CD14-positive monocyte (primary cell): ENCODE results near the gene TTC39B. TPM values are rescaled to one million over a fixed set of nuclear protein-coding genes. Genes with fewer than 3 reads are reported as not detected.

Experiments
- DNase-seq, 3 donors: peaks; one replicate each; pipeline ENCODE4 v3.0.0-alpha.2; 2011 to 2022
- H2AFZ ChIP-seq: 2 replicates; pipeline ENCODE4 v1.6.0; 2012; ENCODE audit warnings: mild to moderate bottlenecking, low read depth, low read length, inconsistent platforms; ENCODE audit not compliant: insufficient read depth, poor library complexity, severe bottlenecking
- H3K27ac ChIP-seq, 2 donors: 1 replicate in 1 of 2; 2 replicates in 1 of 2; pipeline ENCODE4 v1.5.1; 2012 to 2013; ENCODE audit warnings: low read length in 2 of 2, control low read depth in 1 of 2, inconsistent platforms in 1 of 2, low read depth in 1 of 2, mild to moderate bottlenecking in 1 of 2
- H3K27me3 ChIP-seq, 2 donors: one replicate each; pipeline versions ENCODE4 v1.6.0 to v1.6.1; 2011 to 2013; ENCODE audit warnings: low read length in 2 of 2; ENCODE audit not compliant: control insufficient read depth in 2 of 2, insufficient read depth in 2 of 2
- H3K36me3 ChIP-seq, 2 donors: replicated peaks in 1 of 2; 1 replicate in 1 of 2; 2 replicates in 1 of 2; pipeline versions ENCODE4 v1.5.1 to v1.6.1; 2012 to 2013; ENCODE audit warnings: low read length in 2 of 2, control low read depth in 1 of 2, inconsistent platforms in 1 of 2, mild to moderate bottlenecking in 1 of 2; ENCODE audit not compliant: insufficient read depth in 2 of 2, control insufficient read depth in 1 of 2
- H3K4me1 ChIP-seq, 2 donors: 1 replicate in 1 of 2; 2 replicates in 1 of 2; pipeline versions ENCODE4 v1.5.1 to v1.6.1; 2012 to 2013; ENCODE audit warnings: low read length in 2 of 2, control low read depth in 1 of 2, inconsistent platforms in 1 of 2, mild to moderate bottlenecking in 1 of 2, moderate library complexity in 1 of 2; ENCODE audit not compliant: insufficient read depth in 2 of 2, control insufficient read depth in 1 of 2
- H3K4me2 ChIP-seq: replicated peaks from 2 replicates; pipeline ENCODE3; 2012; ENCODE audit warnings: low read length, moderate library complexity, mild to moderate bottlenecking; ENCODE audit not compliant: poor library complexity, severe bottlenecking; ENCODE audit errors: extremely low read depth
- H3K4me3 ChIP-seq, 3 experiments: fragments of 200-600 bp in 1 of 3; sonication (generic) in 1 of 3; replicated peaks in 1 of 3; 1 replicate in 2 of 3; 2 replicates in 1 of 3; pipeline ENCODE4 v1.5.1; 2011 to 2013; ENCODE audit warnings: low read length in 3 of 3, mild to moderate bottlenecking in 3 of 3, control low read depth in 2 of 3, low read depth in 2 of 3, inconsistent platforms in 1 of 3, moderate library complexity in 1 of 3
- H3K79me2 ChIP-seq: 2 replicates; pipeline ENCODE4 v1.6.0; 2012; ENCODE audit warnings: mild to moderate bottlenecking, control low read depth, inconsistent platforms, low read length, moderate library complexity; ENCODE audit not compliant: insufficient read depth
- H3K9ac ChIP-seq: 2 replicates; pipeline ENCODE4 v1.6.0; 2017; ENCODE audit warnings: low read length, mild to moderate bottlenecking; ENCODE audit not compliant: insufficient read depth, poor library complexity, severe bottlenecking
- H3K9me3 ChIP-seq, 2 donors: replicated peaks in 1 of 2; 1 replicate in 1 of 2; 2 replicates in 1 of 2; pipeline versions ENCODE4 v1.5.1 to v1.6.1; 2012 to 2013; ENCODE audit warnings: low read length in 2 of 2, control low read depth in 1 of 2; ENCODE audit not compliant: control insufficient read depth in 1 of 2, insufficient read depth in 1 of 2
- H4K20me1 ChIP-seq: 2 replicates; pipeline ENCODE4 v1.6.0; 2012; ENCODE audit warnings: mild to moderate bottlenecking, low read length, control low read depth, moderate library complexity; ENCODE audit not compliant: insufficient read depth
- H3K27ac Mint-ChIP-seq, 7 donors: one replicate each; pipeline ENCODE4 v1.8.0; 2020; ENCODE audit warnings: mild to moderate bottlenecking in 7 of 7, mixed read lengths in 7 of 7, moderate library complexity in 6 of 7, inconsistent platforms in 2 of 7
- H3K27me3 Mint-ChIP-seq, 3 donors: one replicate each; pipeline ENCODE4 v1.8.0; 2021 to 2022; ENCODE audit warnings: low read depth in 3 of 3, mild to moderate bottlenecking in 3 of 3, mixed read lengths in 3 of 3, moderate library complexity in 3 of 3, inconsistent platforms in 1 of 3
- H3K36me3 Mint-ChIP-seq, 2 donors: one replicate each; pipeline ENCODE4 v1.8.0; 2020; ENCODE audit warnings: mixed read lengths in 2 of 2, inconsistent platforms in 1 of 2, mild to moderate bottlenecking in 1 of 2
- H3K4me1 Mint-ChIP-seq: one replicate; pipeline ENCODE4 v1.8.0; 2020; ENCODE audit warnings: mild to moderate bottlenecking, mixed read lengths
- H3K4me3 Mint-ChIP-seq, 2 donors: one replicate each; pipeline ENCODE4 v1.8.0; 2020; ENCODE audit warnings: mild to moderate bottlenecking in 2 of 2, mixed read lengths in 2 of 2, moderate library complexity in 1 of 2
- H3K9me3 Mint-ChIP-seq, 7 donors: one replicate each; pipeline ENCODE4 v1.8.0; 2020 to 2022; ENCODE audit warnings: mixed read lengths in 7 of 7, mild to moderate bottlenecking in 6 of 7, moderate library complexity in 6 of 7, inconsistent platforms in 2 of 7
- CTCF ChIP-seq: fragments of 200-600 bp; IDR thresholded peaks from one replicate; pipeline ENCODE4 v1.8.0; 2022; ENCODE audit warnings: antibody characterized with exemption, mild to moderate bottlenecking
- WGBS: methylation state at CpG from one replicate; pipeline ENCODE4 v1.1.5; 2013; ENCODE audit warnings: missing lambda C conversion rate; ENCODE audit not compliant: insufficient coverage; 5-methylcytosine and 5-hydroxymethylcytosine counted together
- intact Hi-C, 2 donors: fragments of 100-400 bp; cut with micrococcal nuclease; formaldehyde crosslinking; loops; one replicate each; pipeline versions ENCODE4 v1.15.0 to v1.15.1; 2023
- polyA plus RNA-seq, 3 donors: library from polyadenylated mRNA; depleted of rRNA in 1 of 3; unstranded in 2 of 3; stranded (reverse) in 1 of 3; fragments of 300-500 nt in 2 of 3; fragments of >200 nt in 1 of 3; fragmentation: Illumina TruSeq in 2 of 3; gene quantifications; 1 replicate in 2 of 3; 2 replicates in 1 of 3; pipeline ENCODE4 v1.2.3, GENCODE V29; 2012 to 2021

Gene TTC39B
- polyA plus RNA-seq, 3 donors = 0.87 to 5.3 (median 3.1) TPM

- no peak overlapping the region for H2AFZ ChIP-seq
- H3K27me3 Mint-ChIP-seq = peaks cover 0 to 3% (median 0%) of the 10 kb centered on the region in 3 donors
- no peak overlapping the region for H3K4me2 ChIP-seq
- 10% methylated on average over 1 of the region's 6 CpGs for WGBS
- no peak for DNase-seq
- H3K4me3 ChIP-seq = no peak overlapping the region
- peaks cover 42% of the 10 kb centered on the region for H3K4me1 Mint-ChIP-seq
- no peaks in the 10 kb centered on the region for H3K36me3 ChIP-seq
- intact Hi-C loops = no loop called here
- H3K79me2 ChIP-seq = no peaks in the 10 kb centered on the region
- peaks cover 6 to 36% of the 10 kb centered on the region in 2 donors for H3K4me1 ChIP-seq
- no peak overlapping the region for H3K9ac ChIP-seq
- no peaks in the 10 kb centered on the region for H3K27me3 ChIP-seq
- peak overlapping the region in 4 of 7 donors; percentile 43 to 66 (median 59) for H3K27ac Mint-ChIP-seq
- TF ChIP-seq CTCF = no peak
- peaks cover 6 to 10% of the 10 kb centered on the region in 2 donors for H3K36me3 Mint-ChIP-seq
- H3K9me3 ChIP-seq = no peaks in the 10 kb centered on the region
- H3K27ac ChIP-seq = no peak overlapping the region
- peaks cover 0 to 11% (median 4%) of the 10 kb centered on the region in 7 donors for H3K9me3 Mint-ChIP-seq
- peak overlapping the region in 1 of 2 donors; percentile 49 for H3K4me3 Mint-ChIP-seq
- H4K20me1 ChIP-seq = no peaks in the 10 kb centered on the region
Measured at GRCh38 chr9:15299374-15299939, 7.6 kb downstream of the TTC39B start.

- TF ChIP-seq CTCF = no peak
- no peak for DNase-seq
Measured at GRCh38 chr9:15298362-15298761, 8.7 kb downstream of the TTC39B start.

More at GRCh38 chr9:15298362-15298761, 8.7 kb downstream of the TTC39B start:
- no peak overlapping the region for H3K4me3 Mint-ChIP-seq
- Histone ChIP-seq H3K36me3 (no peaks in the 10 kb centered on the region), H4K20me1 (no peaks in the 10 kb centered on the region), H2AFZ (no peak overlapping the region), H3K4me3 (no peak overlapping the region), H3K27me3 (no peaks in the 10 kb centered on the region), H3K79me2 (no peaks in the 10 kb centered on the region), H3K4me2 (no peak overlapping the region), H3K27ac (no peak overlapping the region), H3K9ac (no peak overlapping the region), H3K4me1 (peaks cover 11 to 39% of the 10 kb centered on the region in 2 donors), H3K9me3 (no peaks in the 10 kb centered on the region)
- peaks cover 45% of the 10 kb centered on the region for H3K4me1 Mint-ChIP-seq
- peaks cover 8 to 10% of the 10 kb centered on the region in 2 donors for H3K36me3 Mint-ChIP-seq
- no CpG with 5 or more reads among the region's 3 CpGs for WGBS
- H3K27me3 Mint-ChIP-seq = peaks cover 0 to 3% (median 0%) of the 10 kb centered on the region in 3 donors
- H3K27ac Mint-ChIP-seq = no peak overlapping the region
- intact Hi-C loops = no loop called here
- peaks cover 0 to 15% (median 6%) of the 10 kb centered on the region in 7 donors for H3K9me3 Mint-ChIP-seq
